Stimulated activated naive B cell treated with anti-CD40 and anti-IgM and Interleukin-4, amounts not matched to agents 10 μg/mL and 1 μg/mL and 100 μg/mL, for 72 hours (primary cell): ENCODE results near the gene CORO2B.
A peak's percentile ranks its signal among the peaks of the same experiment; 100 is the strongest.

ENCODE experiments used
- ATAC-seq, 2 donors: fragments of 150-1000 bp; cut with Tn5 transposase; replicated peaks; 2 replicates each; pipeline ENCODE4 v1.10.0; 2021; ENCODE audit warnings: moderate library complexity in 1 of 2
- DNase-seq: peaks from one replicate; pipeline ENCODE4 v3.0.0; 2021
- H3K27ac Mint-ChIP-seq: one replicate; pipeline ENCODE4 v1.8.0; 2022; ENCODE audit warnings: mild to moderate bottlenecking, mixed read lengths
- H3K27me3 Mint-ChIP-seq, 2 donors: one replicate each; pipeline ENCODE4 v1.8.0; 2022; ENCODE audit warnings: mixed read lengths in 2 of 2
- H3K36me3 Mint-ChIP-seq, 2 donors: one replicate each; pipeline ENCODE4 v1.8.0; 2022; ENCODE audit warnings: mixed read lengths in 2 of 2, mild to moderate bottlenecking in 1 of 2
- H3K4me1 Mint-ChIP-seq, 2 donors: one replicate each; pipeline ENCODE4 v1.8.0; 2022; ENCODE audit warnings: mixed read lengths in 2 of 2, mild to moderate bottlenecking in 1 of 2
- H3K4me3 Mint-ChIP-seq, 2 donors: one replicate each; pipeline ENCODE4 v1.8.0; 2022; ENCODE audit warnings: mild to moderate bottlenecking in 2 of 2, mixed read lengths in 2 of 2, moderate library complexity in 1 of 2
- H3K9me3 Mint-ChIP-seq, 2 donors: one replicate each; pipeline ENCODE4 v1.8.0; 2022; ENCODE audit warnings: mixed read lengths in 2 of 2, mild to moderate bottlenecking in 1 of 2

Gene CORO2B

GRCh38 chr15:68650901-68651709 lies 72.3 kb downstream of the CORO2B start:
- peak; percentile 67 to 85 for ATAC-seq

GRCh38 chr15:68651916-68652525 lies 73.2 kb downstream of the CORO2B start:
- H3K4me3 Mint-ChIP-seq = no peak overlapping the region
- no peak for ATAC-seq
- no peaks in the 10 kb centered on the region for H3K9me3 Mint-ChIP-seq
- H3K36me3 Mint-ChIP-seq = no peaks in the 10 kb centered on the region
- no peaks in the 10 kb centered on the region for H3K27me3 Mint-ChIP-seq
- peaks cover 1 to 22% of the 10 kb centered on the region in 2 donors for H3K4me1 Mint-ChIP-seq
- DNase-seq = no peak
- H3K27ac Mint-ChIP-seq = no peak overlapping the region

More at GRCh38 chr15:68650901-68651709, 72.3 kb downstream of the CORO2B start:
- Mint-ChIP-seq H3K4me3 (no peak overlapping the region), H3K4me1 (peaks cover 9 to 29% of the 10 kb centered on the region in 2 donors), H3K36me3 (no peaks in the 10 kb centered on the region), H3K9me3 (no peaks in the 10 kb centered on the region), H3K27ac (peak overlapping the region; percentile 75), H3K27me3 (no peaks in the 10 kb centered on the region)
- peak; percentile 39 for DNase-seq

- ATAC-seq (no peak), DNase-seq (no peak)
- Mint-ChIP-seq H3K4me3 (no peak overlapping the region), H3K27ac (no peak overlapping the region), H3K36me3 (no peaks in the 10 kb centered on the region), H3K27me3 (no peaks in the 10 kb centered on the region), H3K9me3 (no peaks in the 10 kb centered on the region), H3K4me1 (peaks cover 1 to 21% of the 10 kb centered on the region in 2 donors)
These were observed 74.3 kb downstream of the CORO2B start for GRCh38 chr15:68653031-68653635.

- peaks cover 1 to 16% of the 10 kb centered on the region in 2 donors for H3K4me1 Mint-ChIP-seq
- H3K36me3 Mint-ChIP-seq = no peaks in the 10 kb centered on the region
- ATAC-seq = no peak
- no peak for DNase-seq
- no peak overlapping the region for H3K4me3 Mint-ChIP-seq
- H3K27ac Mint-ChIP-seq = no peak overlapping the region
- no peaks in the 10 kb centered on the region for H3K9me3 Mint-ChIP-seq
- no peaks in the 10 kb centered on the region for H3K27me3 Mint-ChIP-seq
These were observed 75.0 kb downstream of the CORO2B start for GRCh38 chr15:68653801-68654200.

GRCh38 chr15:68654786-68655560 lies 76.2 kb downstream of the CORO2B start:
- Mint-ChIP-seq H3K4me3 (no peak overlapping the region), H3K9me3 (no peaks in the 10 kb centered on the region), H3K4me1 (peaks cover 1 to 16% of the 10 kb centered on the region in 2 donors), H3K27me3 (no peaks in the 10 kb centered on the region), H3K27ac (no peak overlapping the region), H3K36me3 (no peaks in the 10 kb centered on the region)
- no peak for ATAC-seq
- DNase-seq = no peak

GRCh38 chr15:68655686-68656437 lies 77.1 kb downstream of the CORO2B start:
- Mint-ChIP-seq H3K4me3 (no peak overlapping the region), H3K4me1 (peaks cover 1 to 11% of the 10 kb centered on the region in 2 donors), H3K9me3 (no peaks in the 10 kb centered on the region), H3K27me3 (no peaks in the 10 kb centered on the region), H3K36me3 (no peaks in the 10 kb centered on the region), H3K27ac (no peak overlapping the region)
- DNase-seq = no peak
- no peak for ATAC-seq

GRCh38 chr15:68656438-68656739 lies 77.6 kb downstream of the CORO2B start:
- peaks cover 1 to 8% of the 10 kb centered on the region in 2 donors for H3K4me1 Mint-ChIP-seq
- H3K9me3 Mint-ChIP-seq = no peaks in the 10 kb centered on the region
- no peak overlapping the region for H3K4me3 Mint-ChIP-seq
- H3K27ac Mint-ChIP-seq = no peak overlapping the region
- H3K36me3 Mint-ChIP-seq = no peaks in the 10 kb centered on the region
- no peak for DNase-seq
- no peaks in the 10 kb centered on the region for H3K27me3 Mint-ChIP-seq
- ATAC-seq = no peak

GRCh38 chr15:68658151-68658550 lies 79.4 kb downstream of the CORO2B start:
- H3K27me3 Mint-ChIP-seq = no peaks in the 10 kb centered on the region
- H3K4me3 Mint-ChIP-seq = no peak overlapping the region
- H3K4me1 Mint-ChIP-seq = no peaks in the 10 kb centered on the region
- no peak overlapping the region for H3K27ac Mint-ChIP-seq
- no peaks in the 10 kb centered on the region for H3K9me3 Mint-ChIP-seq
- DNase-seq (no peak), ATAC-seq (no peak)
- H3K36me3 Mint-ChIP-seq = no peaks in the 10 kb centered on the region

GRCh38 chr15:68658641-68659358 lies 80.0 kb downstream of the CORO2B start:
- no peak for ATAC-seq
- Mint-ChIP-seq H3K27ac (no peak overlapping the region), H3K4me3 (no peak overlapping the region), H3K36me3 (peaks cover 0 to 2% of the 10 kb centered on the region in 2 donors), H3K4me1 (no peaks in the 10 kb centered on the region), H3K9me3 (no peaks in the 10 kb centered on the region), H3K27me3 (no peaks in the 10 kb centered on the region)
- no peak for DNase-seq

GRCh38 chr15:68663526-68663925 lies 84.7 kb downstream of the CORO2B start:
- H3K4me3 Mint-ChIP-seq = no peak overlapping the region
- peaks cover 0 to 4% of the 10 kb centered on the region in 2 donors for H3K36me3 Mint-ChIP-seq
- no peak for ATAC-seq
- H3K4me1 Mint-ChIP-seq = peaks cover 12 to 17% of the 10 kb centered on the region in 2 donors
- DNase-seq = no peak
- H3K27me3 Mint-ChIP-seq = no peaks in the 10 kb centered on the region
- H3K9me3 Mint-ChIP-seq = no peaks in the 10 kb centered on the region
- H3K27ac Mint-ChIP-seq = no peak overlapping the region

GRCh38 chr15:68666120-68666811 lies 87.5 kb downstream of the CORO2B start:
- H3K36me3 Mint-ChIP-seq = peaks cover 0 to 4% of the 10 kb centered on the region in 2 donors
- DNase-seq = no peak
- no peak overlapping the region for H3K27ac Mint-ChIP-seq
- no peak overlapping the region for H3K4me3 Mint-ChIP-seq
- no peaks in the 10 kb centered on the region for H3K9me3 Mint-ChIP-seq
- ATAC-seq = no peak
- H3K27me3 Mint-ChIP-seq = no peaks in the 10 kb centered on the region
- H3K4me1 Mint-ChIP-seq = peaks cover 12 to 17% of the 10 kb centered on the region in 2 donors

GRCh38 chr15:68666812-68667450 lies 88.1 kb downstream of the CORO2B start:
- H3K4me3 Mint-ChIP-seq = no peak overlapping the region
- H3K27ac Mint-ChIP-seq = no peak overlapping the region
- peaks cover 0 to 4% of the 10 kb centered on the region in 2 donors for H3K36me3 Mint-ChIP-seq
- peaks cover 12 to 17% of the 10 kb centered on the region in 2 donors for H3K4me1 Mint-ChIP-seq
- H3K9me3 Mint-ChIP-seq = no peaks in the 10 kb centered on the region
- no peak for DNase-seq
- ATAC-seq = no peak
- no peaks in the 10 kb centered on the region for H3K27me3 Mint-ChIP-seq
